GM19452 (cell line): Measurements from ENCODE around the gene AGRN.
"Not testable (repeated sequence)": the region's sequence is repeated elsewhere in the genome, so short reads cannot be mapped to it uniquely, and the experiment has no call there.

Experiments
- ATAC-seq: cut with Tn5 transposase; IDR thresholded peaks from one replicate; pipeline ENCODE4 v1.9.1; 2021; ENCODE audit not compliant: unreplicated experiment

The AGRN gene

GRCh38 chr1:1000357-1001056 is 19.4 kb upstream of the AGRN start:
- no peak for ATAC-seq

- ATAC-seq = no peak
These were observed 18.7 kb upstream of the AGRN start for GRCh38 chr1:1001057-1001783.

GRCh38 chr1:1003618-1004419 is 16.1 kb upstream of the AGRN start:
- ATAC-seq = no peak

- ATAC-seq = no peak
These were observed 15.5 kb upstream of the AGRN start for GRCh38 chr1:1004420-1004779.

GRCh38 chr1:1004780-1005697 is 14.9 kb upstream of the AGRN start:
- ATAC-seq = no peak

- no peak for ATAC-seq
These were observed 14.1 kb upstream of the AGRN start for GRCh38 chr1:1005774-1006304.

GRCh38 chr1:1006305-1007159 is 13.4 kb upstream of the AGRN start:
- ATAC-seq = no peak

- ATAC-seq = not testable (repeated sequence)
These were observed 9.8 kb upstream of the AGRN start for GRCh38 chr1:1010131-1010530.

- no peak for ATAC-seq
These were observed 8.4 kb upstream of the AGRN start for GRCh38 chr1:1011396-1011949.

- ATAC-seq = not testable (repeated sequence)
These were observed 7.2 kb upstream of the AGRN start for GRCh38 chr1:1012736-1013104.

- ATAC-seq = peak; percentile 80
These were observed 6.6 kb upstream of the AGRN start, which contains the start of gene ISG15 for GRCh38 chr1:1013105-1013921. Gene ISG15 (plus strand): TSS chr1:1013497. CDS start chr1:1013574, 77 bp downstream.

- no peak for ATAC-seq
These were observed 5.8 kb upstream of the AGRN start for GRCh38 chr1:1013922-1014648.

GRCh38 chr1:1014799-1015681 is 4.9 kb upstream of the AGRN start:
- no peak for ATAC-seq

GRCh38 chr1:1017397-1018320 is 2.3 kb upstream of the AGRN start:
- ATAC-seq = not testable (repeated sequence)

GRCh38 chr1:1018321-1018685 is 1.6 kb upstream of the AGRN start:
- ATAC-seq = not testable (repeated sequence)
